Measurements from ENCODE around the gene PDSS2. TPM values are rescaled to one million over a fixed set of nuclear protein-coding genes. Genes with fewer than 3 reads are reported as not detected.
"Not testable (repeated sequence)": the region's sequence is repeated elsewhere in the genome, so short reads cannot be mapped to it uniquely, and the experiment has no call there.

PDSS2 gene
- total RNA-seq, 4 donors from 2014 or later, result 2.3 to 16.9 (median 10.7) TPM

GRCh38 chr6:107369493-107369892 is 89.9 kb downstream of the PDSS2 start:
- no peak overlapping the region for H3K4me3 ChIP-seq
- no peak overlapping the region for H3K27ac ChIP-seq
- intact Hi-C loops (cut with DNase I; ENCODE audit: low total_unique reads), result no loop called here
- no peaks in the 10 kb centered on the region for H3K36me3 ChIP-seq
- no peaks in the 10 kb centered on the region for H3K4me1 ChIP-seq
- no peaks in the 10 kb centered on the region for H3K9me3 ChIP-seq
- TF ChIP-seq POLR2A (IDR thresholded peaks at IDR 0.05) (no peak), CTCF (IDR thresholded peaks at IDR 0.05) (no peak)
- H3K27me3 ChIP-seq, result no peaks in the 10 kb centered on the region
- no peak for DNase-seq

GRCh38 chr6:107368471-107368870 is 90.9 kb downstream of the PDSS2 start:
- no peaks in the 10 kb centered on the region for H3K4me1 ChIP-seq
- intact Hi-C loops (cut with DNase I; ENCODE audit: low total_unique reads), result no loop called here
- no peak overlapping the region for H3K4me3 ChIP-seq
- H3K27ac ChIP-seq, result no peak overlapping the region
- no peaks in the 10 kb centered on the region for H3K9me3 ChIP-seq
- no peak for TF ChIP-seq CTCF (IDR thresholded peaks at IDR 0.05)
- no peak for TF ChIP-seq POLR2A (IDR thresholded peaks at IDR 0.05)
- no peaks in the 10 kb centered on the region for H3K36me3 ChIP-seq
- DNase-seq, result no peak
- no peaks in the 10 kb centered on the region for H3K27me3 ChIP-seq

GRCh38 chr6:107364173-107364572 is 95.2 kb downstream of the PDSS2 start:
- H3K36me3 ChIP-seq; H3K4me1 ChIP-seq; H3K27ac ChIP-seq; H3K9me3 ChIP-seq; H3K4me3 ChIP-seq; DNase-seq; H3K27me3 ChIP-seq; intact Hi-C loops (cut with DNase I; ENCODE audit: low total_unique reads): not testable (repeated sequence)

- TF ChIP-seq POLR2A (IDR thresholded peaks at IDR 0.05) (no peak), CTCF (IDR thresholded peaks at IDR 0.05) (no peak)
- no peak overlapping the region for H3K27ac ChIP-seq
- intact Hi-C loops (cut with DNase I; ENCODE audit: low total_unique reads), result no loop called here
Observed at GRCh38 chr6:107361753-107362604, 97.4 kb downstream of the PDSS2 start.

GRCh38 chr6:107360476-107360875 is 98.9 kb downstream of the PDSS2 start:
- no peaks in the 10 kb centered on the region for H3K27me3 ChIP-seq
- no peak for TF ChIP-seq CTCF (IDR thresholded peaks at IDR 0.05)
- no peak for TF ChIP-seq POLR2A (IDR thresholded peaks at IDR 0.05)
- intact Hi-C loops (cut with DNase I; ENCODE audit: low total_unique reads), result no loop called here
- DNase-seq, result no peak
- no peak overlapping the region for H3K4me3 ChIP-seq
- no peak overlapping the region for H3K27ac ChIP-seq
- no peaks in the 10 kb centered on the region for H3K4me1 ChIP-seq
- no peaks in the 10 kb centered on the region for H3K36me3 ChIP-seq
- H3K9me3 ChIP-seq, result no peaks in the 10 kb centered on the region

More at GRCh38 chr6:107361753-107362604, 97.4 kb downstream of the PDSS2 start:
- H3K36me3 ChIP-seq, result no peaks in the 10 kb centered on the region
- H3K4me3 ChIP-seq, result no peak overlapping the region
- H3K4me1 ChIP-seq, result no peaks in the 10 kb centered on the region
- no peak for DNase-seq
- H3K27me3 ChIP-seq, result no peaks in the 10 kb centered on the region
- no peaks in the 10 kb centered on the region for H3K9me3 ChIP-seq
